Hippocampal formation (tissue), 2 donors: ENCODE data around the gene GRAMD2A.
A peak's percentile ranks its signal among the peaks of the same experiment; 100 is the strongest.

Experiments
- DNase-seq, 2 donors: peaks; one replicate each; lab custom pipeline; 2025; lab: John Stamatoyannopoulos, UW

Gene GRAMD2A

DNA sequence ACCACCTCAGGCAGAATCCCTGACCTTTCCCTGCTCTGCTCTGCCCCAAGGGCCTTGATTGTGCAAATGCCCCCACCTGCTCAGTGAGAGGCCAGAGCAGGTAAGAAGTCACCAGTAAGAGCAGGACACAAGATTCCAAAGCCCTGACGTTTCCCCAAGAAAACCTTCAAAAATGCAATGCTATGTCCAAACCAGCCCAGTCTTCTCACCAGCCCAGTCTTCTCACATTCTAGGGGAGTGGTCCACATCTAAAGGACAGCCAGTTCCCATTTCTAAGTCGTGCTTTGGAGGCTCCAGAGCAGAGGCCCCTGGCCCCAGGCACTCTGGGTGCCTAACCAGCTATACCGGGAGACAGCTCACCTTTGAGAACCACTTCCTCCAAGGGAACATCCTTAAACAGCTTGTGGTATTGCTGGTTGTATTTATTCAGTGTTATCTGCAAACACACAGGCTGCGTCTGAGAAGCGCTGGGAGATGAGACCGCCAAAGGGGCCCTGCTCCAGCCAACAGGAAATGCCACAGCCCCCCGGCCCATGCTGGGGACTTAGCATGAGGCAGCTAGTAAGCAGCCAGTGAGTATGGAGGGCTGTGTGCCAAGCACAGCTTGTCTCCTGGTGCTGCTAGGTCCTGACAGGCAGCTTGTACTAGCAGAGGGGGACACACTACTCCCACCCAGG is 29.3 kb downstream of the GRAMD2A start:
- no peak for DNase-seq

DNA sequence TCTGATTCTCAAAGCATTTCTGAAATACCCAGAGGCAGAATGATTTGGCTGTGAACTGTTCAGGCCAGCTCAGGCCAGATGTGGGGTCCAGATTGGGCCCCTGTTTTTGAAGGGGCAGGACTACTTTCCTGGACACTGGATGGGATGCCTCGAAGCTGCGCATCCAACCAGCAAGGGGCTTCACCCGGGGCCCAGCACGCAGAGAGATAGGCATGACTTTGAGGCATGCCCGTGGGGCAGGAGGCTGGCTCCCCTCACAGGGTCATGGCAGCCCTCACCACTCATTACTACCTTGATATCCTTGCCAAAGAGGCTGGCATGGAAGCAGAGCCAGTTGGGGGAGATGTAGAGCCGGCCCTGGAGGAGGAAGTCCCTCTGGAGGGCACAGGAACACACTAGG is 30.1 kb downstream of the GRAMD2A start:
- DNase-seq, result no peak

- no peak for DNase-seq
Observed at GRCh38 chr15:72166716-72167417, 30.7 kb downstream of the GRAMD2A start.

GRCh38 chr15:72163719-72164118 is 33.9 kb downstream of the GRAMD2A start:
- DNase-seq, result peak in 1 of 2 donors; percentile 58

DNA sequence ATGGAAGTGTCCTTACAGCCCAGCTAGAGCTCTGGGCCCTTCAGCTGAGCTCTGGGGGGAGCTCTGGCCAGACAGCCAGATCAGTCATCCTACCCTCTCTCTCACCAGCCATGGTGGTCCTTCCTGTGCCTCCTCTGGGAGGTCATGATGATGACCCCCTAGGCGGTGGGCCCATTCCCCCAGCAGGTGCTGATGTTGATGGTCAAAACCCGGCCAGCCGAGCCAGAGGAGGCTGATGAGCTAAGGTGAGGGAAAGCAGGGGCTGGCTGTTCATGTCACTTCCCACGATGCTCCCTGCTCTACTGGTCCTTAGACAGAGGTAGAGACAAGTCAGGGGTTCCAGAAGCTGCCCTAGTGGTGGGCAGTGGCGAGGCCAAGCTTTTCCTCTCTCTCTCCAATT is 35.0 kb downstream of the GRAMD2A start:
- no peak for DNase-seq

GRCh38 chr15:72161361-72162132 is 36.0 kb downstream of the GRAMD2A start:
- no peak for DNase-seq

- DNase-seq, result no peak
Observed at GRCh38 chr15:72160696-72161245, 36.8 kb downstream of the GRAMD2A start.

- no peak for DNase-seq
Observed at GRCh38 chr15:72156928-72157327, 40.7 kb downstream of the GRAMD2A start.

DNA sequence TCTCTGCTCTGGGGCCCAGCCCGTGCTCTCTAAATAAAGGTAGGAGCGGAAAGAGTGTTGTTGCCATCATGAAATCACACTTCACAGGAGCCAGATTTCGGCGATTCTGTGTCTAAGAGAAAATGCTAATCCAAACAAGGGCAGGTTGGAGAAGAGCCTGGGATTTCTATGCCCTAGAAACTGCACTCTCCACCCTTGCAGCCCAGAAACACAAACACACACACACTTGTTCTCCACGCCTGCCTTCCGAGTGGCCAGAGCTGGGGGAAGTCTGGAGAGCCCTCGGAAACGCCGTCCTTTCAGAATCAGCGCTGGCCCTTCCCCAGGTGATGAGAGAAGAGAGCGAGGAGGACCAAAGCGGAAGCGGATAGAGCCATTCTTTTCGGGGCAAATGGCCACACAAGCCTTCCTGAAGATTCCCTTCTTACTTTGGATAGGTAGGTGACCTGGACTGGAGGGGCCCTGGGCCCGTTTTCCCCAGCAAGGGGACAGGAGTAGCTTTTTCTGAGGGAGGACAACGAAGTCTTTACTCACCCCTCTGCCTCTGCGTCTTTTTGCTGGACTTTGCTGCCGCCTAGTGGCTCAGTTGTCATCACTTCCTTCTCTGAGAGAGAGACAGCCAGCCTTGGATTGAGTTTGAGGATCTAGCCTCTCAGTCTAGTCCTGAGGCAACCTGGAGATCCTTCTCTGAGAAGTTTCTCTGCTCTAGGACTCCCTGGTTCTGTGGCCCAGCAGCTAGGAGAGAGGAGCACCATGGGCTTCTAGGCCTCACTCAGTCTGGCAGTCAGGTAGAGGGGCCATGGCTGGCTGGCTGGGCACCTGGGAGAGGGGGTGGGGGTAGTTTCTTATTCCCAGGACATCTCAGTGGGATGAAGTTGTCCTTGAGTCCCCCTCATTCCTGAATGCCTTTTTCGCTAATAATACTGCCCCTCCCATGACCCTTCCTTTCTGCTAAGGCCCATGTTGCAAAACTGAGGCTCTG is 41.7 kb downstream of the GRAMD2A start:
- peak; percentile 80 to 81 for DNase-seq

DNA sequence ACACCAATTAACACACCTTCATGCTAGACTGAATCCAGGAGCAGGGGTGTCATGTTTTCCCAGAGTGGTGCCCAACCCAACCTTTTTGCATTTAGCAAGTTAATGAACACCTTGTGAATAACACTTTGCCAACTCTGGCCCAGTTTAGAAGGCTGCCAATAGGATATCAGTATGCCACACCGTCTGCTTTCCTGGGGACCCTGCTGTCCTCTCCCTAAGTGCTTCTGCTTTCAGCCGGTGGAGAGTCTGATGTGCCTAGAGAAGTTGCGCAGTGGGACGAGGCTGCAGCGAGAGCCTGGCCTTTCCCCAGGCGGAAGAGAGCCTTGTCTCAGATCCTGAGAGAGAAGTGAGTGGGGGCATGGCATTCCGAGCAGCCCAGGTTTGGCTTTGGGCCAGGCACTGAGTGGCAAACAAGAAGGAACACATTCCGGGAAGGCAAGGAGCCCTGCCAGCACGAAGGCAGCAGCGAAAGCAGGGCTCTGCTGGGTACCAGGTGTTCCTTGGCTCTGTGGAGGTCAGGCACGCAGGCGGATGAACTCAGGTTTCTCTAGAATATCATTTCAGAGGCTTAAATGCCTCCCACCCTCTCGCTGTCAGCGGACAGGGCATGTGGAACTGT is 42.5 kb downstream of the GRAMD2A start:
- DNase-seq, result peak in 1 of 2 donors; percentile 42

- DNase-seq, result no peak
Observed at GRCh38 chr15:72154316-72154715, 43.3 kb downstream of the GRAMD2A start.

DNA sequence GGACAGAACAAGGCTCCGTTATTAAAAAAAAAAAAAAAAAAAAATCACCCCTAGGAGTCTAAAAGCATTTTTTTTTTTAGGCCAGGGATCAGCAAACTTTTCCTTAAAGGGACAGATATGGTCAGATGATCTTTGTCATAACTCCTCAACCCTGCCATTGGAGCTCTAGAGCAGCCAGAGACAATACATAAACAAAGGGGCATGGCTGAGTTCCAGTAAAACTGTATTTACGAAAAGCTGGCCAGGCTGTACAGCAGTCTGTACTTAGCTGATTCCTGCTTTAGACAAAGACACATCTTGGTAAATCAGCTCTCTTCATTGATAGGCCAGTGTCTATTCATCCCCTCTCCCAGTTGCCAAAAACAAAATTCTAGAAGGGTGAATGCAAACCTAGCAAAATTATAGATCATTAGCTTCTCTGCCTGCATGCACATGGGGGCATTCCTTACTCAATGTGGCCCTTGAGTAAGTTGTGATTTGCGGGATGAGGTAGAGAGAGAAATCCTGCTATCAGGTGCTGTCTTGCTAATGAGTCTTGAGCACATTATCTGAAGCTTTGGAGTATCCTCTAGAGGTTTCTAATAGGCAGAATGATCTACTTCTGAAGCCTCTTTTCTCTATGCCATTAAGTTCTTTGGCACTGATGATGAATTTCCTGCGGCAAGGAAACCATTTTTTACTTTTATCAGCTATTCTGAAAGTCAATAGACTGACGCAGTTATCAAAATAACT is 44.2 kb downstream of the GRAMD2A start:
- no peak for DNase-seq

DNA sequence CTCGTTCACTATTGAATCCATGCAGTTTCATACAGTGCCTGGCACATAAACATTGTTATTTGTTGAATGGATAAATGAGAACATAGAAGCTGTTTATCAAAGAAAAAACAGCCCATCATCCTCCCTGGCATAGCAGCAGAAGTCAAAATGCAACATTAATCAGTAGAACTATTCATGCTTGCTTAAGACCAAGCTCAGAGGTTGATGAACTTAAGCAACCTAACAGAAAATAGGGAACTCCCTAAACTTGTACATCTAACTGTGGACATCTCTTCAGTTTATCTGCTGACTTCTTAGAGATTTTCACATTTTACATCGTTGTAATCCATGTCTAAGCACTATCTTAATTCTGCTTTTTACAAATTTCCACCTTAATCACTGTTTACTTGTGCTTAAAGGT is 50.2 kb downstream of the GRAMD2A start:
- DNase-seq, result no peak

GRCh38 chr15:72146934-72147333 is 50.7 kb downstream of the GRAMD2A start:
- DNase-seq, result no peak

- no peak for DNase-seq
Observed at GRCh38 chr15:72146221-72146620, 51.4 kb downstream of the GRAMD2A start.

DNA sequence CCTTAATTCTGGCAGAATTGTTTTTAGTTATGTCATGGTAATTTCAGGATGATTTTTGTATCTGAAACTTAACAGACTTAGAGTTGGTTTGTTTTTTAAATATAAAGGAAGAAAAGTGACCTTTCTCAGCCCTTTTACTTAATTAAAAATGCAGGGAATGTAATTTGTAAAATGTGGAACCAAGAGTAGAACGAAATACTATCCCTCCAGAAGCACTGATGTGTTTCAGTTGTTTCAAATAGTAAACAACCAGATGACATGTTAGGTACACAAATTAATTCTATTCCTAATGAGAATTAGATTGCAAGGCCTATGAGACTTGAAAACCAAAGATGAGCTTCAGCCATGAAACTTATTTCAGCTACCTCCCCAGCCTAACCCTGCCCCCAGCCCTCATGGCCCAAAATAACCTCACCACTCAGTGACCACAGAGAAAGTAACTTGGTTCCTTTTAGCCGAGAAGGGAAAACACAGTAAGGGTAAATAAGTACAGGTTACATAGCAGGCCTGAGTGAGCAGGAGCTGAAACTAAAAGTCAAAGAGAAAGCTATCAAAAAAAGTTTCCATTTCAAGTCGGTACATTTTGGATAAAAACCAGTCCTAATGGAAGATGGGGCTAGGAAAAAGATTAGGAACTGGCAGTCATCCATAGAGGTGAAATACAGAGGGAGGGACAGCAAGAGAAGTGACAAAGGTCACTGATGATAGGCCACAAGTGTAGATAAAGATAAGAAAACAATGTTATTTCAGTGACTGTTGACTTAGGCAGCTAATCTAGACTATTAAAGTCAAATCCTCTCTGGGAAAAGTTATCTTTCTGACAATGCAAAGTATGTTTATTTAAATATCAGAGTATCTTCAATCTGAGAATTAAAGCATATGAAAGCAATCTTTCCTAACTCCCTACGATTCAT is 56.2 kb downstream of the GRAMD2A start:
- DNase-seq, result no peak

DNA sequence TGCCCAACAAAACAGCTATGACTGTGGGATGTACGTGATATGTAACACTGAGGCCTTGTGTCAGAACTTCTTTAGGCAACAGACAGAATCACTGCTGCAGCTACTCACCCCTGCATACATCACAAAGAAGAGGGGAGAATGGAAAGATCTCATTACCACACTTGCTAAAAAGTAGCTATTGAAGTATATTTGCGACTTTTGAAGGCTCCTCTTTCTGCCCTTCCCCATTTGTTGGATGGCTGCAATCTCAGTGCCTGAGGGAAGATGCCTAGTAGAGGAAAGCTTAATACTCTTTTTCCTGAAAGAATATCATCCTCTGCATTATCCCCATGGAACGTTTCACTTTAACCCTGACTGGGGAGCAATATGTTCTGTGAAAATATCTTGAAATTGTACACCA is 57.5 kb downstream of the GRAMD2A start:
- no peak for DNase-seq

GRCh38 chr15:72139667-72140066 is 57.9 kb downstream of the GRAMD2A start:
- DNase-seq, result no peak
